Measurements from ENCODE around the gene MIER2.

GRCh38 chr19:343941-344624 lies 513 bp downstream of the MIER2 start:
- TF ChIP-seq CTCF (conservative IDR thresholded peaks at IDR 0.05; ENCODE audit: low read depth, low read length), result no peak
- no peak for TF ChIP-seq EZH2 (IDR thresholded peaks at IDR 0.05; ENCODE audit: low read length, unreplicated experiment)
- no peak for TF ChIP-seq EZH2phosphoT487 (IDR thresholded peaks at IDR 0.05; ENCODE audit: borderline replicate concordance, low read length)
